Activated CD4-positive, CD25-positive, alpha-beta regulatory T cell treated with anti-CD3 and anti-CD28 coated beads, Interleukin-2, amount 50 U/mL, for 24 hours (primary cell): ENCODE measurements around the gene MSI2.

Experiments
- ATAC-seq, 2 donors: fragments of 150-1000 bp; cut with Tn5 transposase; one replicate each; pipeline ENCODE4 v1.10.0; 2021; ENCODE audit warnings: mild to moderate bottlenecking in 1 of 2, moderate library complexity in 1 of 2

The MSI2 gene

GRCh38 chr17:57324060-57324459, 67.7 kb downstream of the MSI2 start:
- ATAC-seq: no peak

DNA sequence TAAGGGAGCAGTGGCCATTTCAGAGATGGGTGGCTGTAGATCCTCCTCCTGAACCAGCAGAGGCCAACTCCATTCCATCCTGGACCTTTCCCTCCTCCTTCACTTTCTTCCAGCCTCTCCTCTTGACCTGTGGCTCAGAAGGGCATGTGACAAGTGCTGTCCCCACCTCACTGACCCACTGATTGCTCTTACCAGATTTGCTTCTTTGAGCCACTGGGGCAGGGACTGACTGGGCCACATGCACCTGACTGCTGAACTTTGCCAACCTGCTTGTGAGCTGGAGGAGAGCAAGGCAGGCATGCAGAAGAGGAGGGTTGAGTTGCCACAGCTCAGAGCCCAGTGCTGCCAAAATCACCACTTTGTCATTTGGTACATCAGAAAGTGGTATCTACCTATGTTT, 68.3 kb downstream of the MSI2 start:
- no peak for ATAC-seq

DNA sequence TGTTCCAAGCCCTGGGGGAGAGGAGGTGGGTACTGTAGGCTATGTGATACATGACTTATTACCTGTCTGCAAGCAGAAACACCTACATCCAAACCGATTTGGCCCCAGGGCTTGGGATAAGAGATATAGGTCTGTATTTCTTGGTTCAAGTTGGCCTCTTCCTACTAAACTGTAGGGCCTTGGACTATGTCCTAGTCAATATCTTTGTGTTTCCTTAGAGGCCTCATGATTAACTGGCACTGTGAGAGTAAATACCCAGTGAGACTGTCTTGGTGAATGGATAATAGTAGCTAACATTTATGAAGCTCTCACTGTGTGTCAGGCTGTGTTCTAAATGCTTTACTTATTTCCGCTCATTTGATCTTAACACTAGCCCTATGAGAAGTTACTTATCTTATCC, 70.0 kb downstream of the MSI2 start:
- no peak for ATAC-seq

DNA sequence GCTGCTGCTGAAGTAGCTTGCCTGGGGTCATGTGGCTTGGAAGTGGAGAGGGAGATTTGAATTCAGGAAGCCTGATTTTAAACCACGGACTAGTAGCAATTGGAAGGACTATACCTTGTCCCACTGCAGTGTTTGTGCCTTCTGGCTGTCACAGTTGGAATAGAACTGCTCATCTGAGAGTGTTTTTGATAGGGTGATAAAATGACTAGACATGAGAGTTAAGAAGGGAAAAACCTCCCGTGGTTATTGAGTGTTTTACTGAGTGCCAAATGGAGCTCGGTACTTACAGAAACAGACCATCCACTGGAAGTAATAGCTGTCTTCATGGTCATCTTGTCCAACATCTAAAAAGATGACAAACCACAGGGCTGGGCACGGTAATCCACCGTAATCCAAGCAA, 70.4 kb downstream of the MSI2 start:
- ATAC-seq: no peak

- peak; percentile 77 to 82 for ATAC-seq
Measured at GRCh38 chr17:57327176-57327970, 71.0 kb downstream of the MSI2 start.

DNA sequence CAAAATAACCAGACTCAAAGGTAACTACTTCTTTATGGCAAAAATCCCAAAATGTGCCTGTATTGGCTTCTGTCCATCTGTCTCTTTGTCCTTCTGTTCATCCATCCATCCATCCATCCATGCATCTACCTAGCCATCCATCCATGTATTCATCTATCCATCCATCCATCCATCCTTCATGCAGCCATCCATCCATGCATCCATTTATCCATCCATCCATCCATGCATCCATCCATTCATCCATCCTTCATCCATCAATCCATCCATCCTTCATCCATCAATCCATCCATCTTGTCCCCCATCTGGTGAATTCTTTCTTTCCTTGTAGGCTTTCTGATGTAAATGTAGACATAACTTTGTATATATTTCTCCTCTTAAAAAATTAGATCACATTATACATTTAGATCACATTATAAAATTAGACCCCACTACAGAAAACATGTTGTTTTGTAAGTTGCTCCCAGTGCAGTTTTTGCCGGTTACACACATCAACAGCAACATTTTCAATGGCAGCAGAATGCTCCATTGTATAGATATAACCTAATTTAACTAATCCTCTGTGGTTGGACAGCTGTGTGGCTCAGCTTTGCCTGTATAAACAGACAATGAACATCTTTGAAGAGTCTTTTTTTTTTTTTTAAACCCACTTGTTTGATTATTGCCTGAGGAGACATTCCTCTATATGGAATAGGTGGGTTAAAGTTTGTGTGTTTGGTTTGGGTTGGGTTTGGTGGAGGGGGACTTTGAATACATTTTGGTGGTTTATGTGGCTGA, 72.0 kb downstream of the MSI2 start:
- no peak for ATAC-seq

GRCh38 chr17:57329380-57330214, 73.3 kb downstream of the MSI2 start:
- no peak for ATAC-seq

DNA sequence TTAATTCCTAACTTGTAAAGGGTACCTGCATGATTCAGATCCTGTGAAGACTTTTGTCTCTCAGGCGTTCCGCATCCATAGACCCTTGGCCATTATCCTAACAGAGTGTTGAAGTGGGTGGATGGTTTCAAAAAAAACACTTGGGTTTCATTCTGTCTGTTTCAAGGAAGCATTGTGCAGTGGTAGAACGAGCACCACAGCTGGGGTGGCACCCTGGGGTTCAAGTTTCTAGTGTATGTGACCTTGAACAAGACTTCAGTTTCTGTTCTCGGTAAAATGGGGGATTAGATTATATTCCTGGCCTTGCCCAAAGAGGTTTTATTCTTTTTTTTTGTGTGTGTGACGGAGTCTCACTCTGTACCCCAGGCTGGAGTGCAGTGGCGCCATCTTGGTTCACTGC, 74.3 kb downstream of the MSI2 start:
- ATAC-seq: no peak

GRCh38 chr17:57331423-57331822, 75.1 kb downstream of the MSI2 start:
- no peak for ATAC-seq

DNA sequence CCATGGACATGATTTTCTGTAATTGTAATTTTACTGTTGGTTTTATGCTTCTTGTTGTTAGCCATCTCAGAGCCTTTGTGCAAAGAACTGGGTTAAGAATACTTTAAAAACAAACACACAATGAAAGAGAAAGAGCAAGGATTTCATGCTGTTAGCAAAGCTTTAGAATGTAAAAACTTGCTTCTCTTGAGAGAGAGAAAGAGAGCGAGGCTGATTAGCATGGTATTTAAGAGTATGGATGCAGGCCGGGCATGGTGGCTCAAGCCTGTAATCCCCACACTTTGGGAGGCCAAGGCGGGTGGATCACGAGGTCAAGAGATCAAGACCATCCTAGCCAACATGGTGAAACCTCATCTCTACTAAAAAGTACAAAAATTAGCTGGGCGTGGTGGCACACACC, 76.2 kb downstream of the MSI2 start:
- ATAC-seq: no peak

DNA sequence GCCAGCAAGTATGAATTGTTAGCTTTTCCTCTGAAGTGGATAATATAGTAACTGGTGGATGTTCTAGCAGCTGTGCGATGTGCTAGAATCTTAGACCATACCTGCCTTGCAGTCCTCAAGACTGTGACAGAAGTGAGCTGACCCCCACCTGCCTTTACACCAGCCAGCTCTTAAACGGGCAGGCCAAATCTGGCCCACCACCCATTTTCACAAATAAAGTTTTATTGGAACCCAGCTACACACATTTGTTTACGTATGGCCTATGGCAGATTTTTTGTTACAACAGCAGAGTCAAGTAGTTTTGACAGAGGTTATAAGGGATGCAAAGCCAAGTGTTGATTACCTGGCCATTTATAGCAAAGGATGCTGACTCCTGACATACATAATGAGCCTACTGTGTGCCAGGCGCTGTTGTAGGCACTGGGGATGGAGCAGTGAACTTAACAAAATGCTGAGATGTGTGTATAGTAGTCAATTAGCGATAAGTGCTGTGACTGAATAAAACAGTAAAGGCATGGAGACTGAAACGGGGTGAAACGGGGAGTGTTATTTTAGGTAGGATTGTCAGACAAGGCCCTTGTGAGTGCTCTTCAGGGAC, 79.0 kb downstream of the MSI2 start:
- no peak for ATAC-seq

GRCh38 chr17:57337390-57337789, 81.1 kb downstream of the MSI2 start:
- no peak for ATAC-seq

DNA sequence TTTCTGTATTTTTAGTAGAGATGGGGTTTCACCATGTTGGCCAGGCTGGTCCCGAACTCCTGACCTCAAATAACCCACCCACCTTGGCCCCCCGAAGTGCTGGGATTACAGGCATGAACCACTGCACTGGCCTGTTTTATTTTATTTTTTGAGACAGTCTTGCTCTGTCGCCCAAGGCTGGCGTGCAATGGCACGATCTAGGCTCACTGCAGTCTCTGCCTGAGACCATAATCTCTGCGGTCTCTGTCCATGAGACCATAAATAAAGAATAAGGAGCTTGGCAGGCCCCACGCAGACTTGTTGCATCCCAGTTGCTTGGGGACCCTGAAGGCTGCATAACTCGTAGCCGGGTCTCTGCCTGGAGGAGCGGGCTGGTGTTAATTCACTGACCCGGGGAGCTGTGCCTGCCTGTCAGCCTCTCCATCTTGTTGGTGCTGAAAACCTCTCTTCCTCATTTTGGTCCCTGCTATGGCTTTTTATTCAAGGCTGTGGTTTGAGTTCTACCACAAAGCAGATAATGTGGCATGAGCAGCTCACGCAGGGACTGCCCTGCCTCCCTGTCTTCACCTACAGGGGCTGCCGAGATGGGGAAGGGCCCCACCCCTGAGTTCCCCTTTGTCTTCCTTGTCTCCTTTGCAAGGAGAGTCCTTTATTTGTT, 82.1 kb downstream of the MSI2 start:
- peak; percentile 32 to 43 for ATAC-seq

DNA sequence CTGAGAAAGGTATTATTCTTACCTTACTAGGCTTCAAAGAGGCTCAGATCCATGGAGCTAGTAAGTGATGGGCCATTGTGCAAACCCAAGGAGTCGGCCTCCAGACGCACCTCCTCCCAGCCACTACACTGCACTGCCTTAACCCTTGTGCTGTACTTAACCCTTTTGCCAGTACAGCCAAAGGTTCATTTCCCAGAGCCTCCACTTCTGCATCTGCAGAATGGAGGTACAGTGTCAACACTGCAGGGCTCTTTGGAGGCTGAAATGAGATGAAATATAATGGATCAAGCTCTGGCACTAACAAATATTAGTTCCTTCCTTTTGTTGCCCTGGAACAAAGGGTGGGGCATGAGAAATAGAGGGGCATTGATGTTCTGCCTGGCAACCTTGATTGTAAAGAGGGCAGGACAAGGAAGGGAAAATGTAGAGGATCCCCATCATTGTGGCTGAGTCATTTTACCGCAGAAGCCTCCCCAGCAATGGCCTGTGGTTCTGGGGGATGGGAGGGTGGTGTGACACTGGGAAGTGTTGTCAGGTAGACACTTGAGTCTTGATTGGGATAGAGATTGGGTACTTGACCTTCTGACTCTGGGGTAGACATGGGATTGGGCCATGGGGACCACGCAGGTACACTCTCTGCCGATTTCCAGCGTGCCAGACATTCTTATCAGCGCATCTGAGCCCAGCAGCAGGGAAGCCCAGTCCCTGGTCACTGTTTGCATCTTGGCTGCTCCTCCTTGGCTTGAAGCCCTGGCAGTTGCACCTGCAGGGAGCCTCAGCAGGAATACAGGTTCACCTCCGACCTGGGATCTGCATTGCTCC, 84.0 kb downstream of the MSI2 start:
- ATAC-seq: no peak

DNA sequence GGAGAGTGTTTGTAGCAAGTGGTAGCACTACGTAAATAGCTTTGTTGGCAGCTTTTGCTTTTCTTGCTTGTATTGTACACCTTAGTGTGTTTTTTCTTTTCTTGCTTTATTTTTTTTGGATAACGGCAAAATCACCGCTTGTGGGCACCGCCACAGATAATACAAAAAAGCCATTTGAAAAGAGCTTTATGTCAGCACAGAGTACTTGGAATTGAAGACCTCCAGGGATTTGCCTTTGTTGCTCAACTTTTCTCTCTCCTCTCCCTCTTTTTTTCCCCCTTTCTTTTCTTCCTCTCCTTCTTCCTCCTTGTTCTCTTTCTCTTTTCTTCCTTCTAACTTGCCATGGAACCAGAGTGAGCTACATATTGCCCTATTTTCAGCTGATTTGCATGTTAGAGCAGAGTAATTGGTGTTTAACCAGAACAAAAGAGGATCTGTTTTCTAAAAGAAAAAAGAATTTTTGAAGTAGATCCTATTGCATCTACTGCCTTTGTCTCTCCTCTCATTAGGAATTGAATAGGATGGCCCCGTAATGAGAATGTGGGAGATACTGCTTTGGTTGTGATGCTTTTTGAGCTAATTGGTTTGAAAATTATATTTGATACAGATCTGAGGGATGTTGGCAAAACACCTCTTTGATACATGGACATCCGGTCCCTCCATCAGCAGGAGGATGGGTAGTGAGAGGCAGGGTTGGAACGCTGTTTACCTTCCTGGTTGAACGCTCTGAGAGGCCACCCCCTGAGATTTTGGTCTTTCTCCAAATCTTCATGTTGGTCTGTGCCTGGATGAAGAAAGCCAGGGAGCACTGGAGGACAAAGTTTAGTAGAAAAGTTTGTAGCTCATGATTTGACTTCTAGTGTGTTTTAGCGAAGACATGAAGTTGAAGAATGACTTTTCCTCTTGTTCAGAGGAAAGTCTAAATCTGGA, 85.6 kb downstream of the MSI2 start:
- ATAC-seq: no peak

- ATAC-seq: no peak
Measured at GRCh38 chr17:57342963-57343589, 86.8 kb downstream of the MSI2 start.

- ATAC-seq: no peak
Measured at GRCh38 chr17:57343717-57344116, 87.4 kb downstream of the MSI2 start.

DNA sequence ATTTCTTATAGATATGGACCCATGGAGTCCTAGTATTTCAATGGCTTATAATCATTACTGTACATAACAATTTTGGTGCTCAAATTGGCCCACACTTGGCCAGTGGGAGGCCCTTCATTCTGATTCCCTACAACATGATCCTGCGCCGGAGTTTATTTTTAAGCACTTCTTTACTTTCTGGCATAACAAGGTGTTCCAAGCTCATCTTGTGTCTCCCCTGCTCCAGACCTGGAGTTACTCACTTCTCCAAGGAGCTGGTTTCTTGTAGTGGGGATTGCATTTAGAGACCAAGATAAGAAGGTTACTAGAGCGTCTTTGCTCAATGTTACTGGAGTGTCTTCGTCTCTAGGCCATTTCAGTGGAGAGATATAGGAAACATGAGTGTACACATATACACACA, 87.9 kb downstream of the MSI2 start:
- ATAC-seq: no peak

DNA sequence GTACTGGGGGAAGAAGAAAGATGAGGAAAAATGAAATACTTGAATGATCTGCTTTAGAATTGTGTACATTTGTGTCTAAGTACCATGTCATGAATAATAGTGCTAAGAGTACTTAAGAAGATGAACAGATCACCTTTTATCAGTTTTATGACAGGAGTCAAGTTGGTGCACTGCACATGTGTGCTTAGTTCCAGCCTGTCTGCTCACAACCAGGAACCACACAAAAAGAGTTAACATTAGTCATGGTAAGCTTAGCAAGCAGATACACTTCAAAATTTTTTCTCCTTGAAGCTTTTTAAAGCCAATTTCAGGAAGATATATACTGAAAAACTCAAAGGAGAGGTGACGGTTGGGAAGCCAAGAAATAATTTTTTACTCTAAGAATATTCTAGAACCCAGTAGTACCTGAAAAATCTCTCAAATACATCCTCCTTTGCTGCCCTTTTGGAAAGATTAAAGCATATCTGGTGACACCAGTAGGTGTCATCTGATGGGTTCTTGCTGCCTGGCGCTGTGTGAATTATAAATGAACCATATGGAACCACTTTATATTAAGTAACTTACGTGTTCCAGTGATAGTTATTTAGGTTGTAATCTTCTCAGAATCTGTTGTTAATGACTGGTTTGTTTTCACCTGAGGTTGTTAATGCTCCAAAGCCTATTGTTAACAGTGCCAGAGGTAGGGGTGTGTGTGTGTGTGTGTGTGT, 93.4 kb downstream of the MSI2 start:
- no peak for ATAC-seq
